Cardiac muscle cell (in vitro differentiated cells and primary cell): Measurements from ENCODE around the gene TERB1. TPM values are rescaled to one million over a fixed set of nuclear protein-coding genes. Genes with fewer than 3 reads are reported as not detected.

Experiments
- DNase-seq, 2 donors: peaks; one replicate each; pipeline versions ENCODE4 v3.0.0 to v3.0.0-alpha.2; 2010 to 2017; ENCODE audit warnings: low read depth in 1 of 2, low spot score in 1 of 2
- H3K27ac ChIP-seq: fragments of 200-600 bp; sonication (generic); 2 replicates; pipeline ENCODE4 v1.5.1; 2016
- H3K27me3 ChIP-seq: fragments of 200-600 bp; sonication (generic); 2 replicates; pipeline ENCODE4 v1.6.0; 2016; ENCODE audit warnings: control low read depth
- H3K36me3 ChIP-seq: fragments of 200-600 bp; sonication (generic); 2 replicates; pipeline ENCODE4 v1.5.1; 2016; ENCODE audit warnings: control low read depth
- H3K4me1 ChIP-seq: fragments of 200-600 bp; sonication (generic); 2 replicates; pipeline ENCODE4 v1.8.1; 2017; ENCODE audit warnings: low read depth, mild to moderate bottlenecking, mixed run types
- H3K4me3 ChIP-seq: fragments of 200-600 bp; sonication (generic); 2 replicates; pipeline ENCODE4 v1.5.1; 2016; ENCODE audit warnings: mild to moderate bottlenecking
- H3K9me3 ChIP-seq: fragments of 200-600 bp; sonication (generic); 2 replicates; pipeline ENCODE4 v1.5.1; 2017; ENCODE audit warnings: low read depth, mild to moderate bottlenecking, control low read depth
- CTCF ChIP-seq: IDR thresholded peaks from 2 replicates; pipeline ENCODE4 v1.5.1; 2012; ENCODE audit warnings: low read depth, mild to moderate bottlenecking, low read length
- polyA plus RNA-seq: library from polyadenylated mRNA; unstranded; fragments of >200 nt; fragmentation: Nextera tagmentation; extraction: Ambion mirVana; gene quantifications from 2 replicates; pipeline ENCODE4 v1.2.1, GENCODE V29; 2016
- total RNA-seq: library from RNA; depleted of rRNA; stranded (reverse); fragments of >200 nt; gene quantifications from 2 replicates; pipeline ENCODE4 v1.2.3, GENCODE V29; 2016

Gene TERB1
- total and polyA plus RNA-seq, 2 experiments from 2014 or later = not detected

- DNase-seq = no peak
- H3K27ac ChIP-seq = no peak overlapping the region
- H3K4me1 ChIP-seq = no peaks in the 10 kb centered on the region
- no peak overlapping the region for H3K4me3 ChIP-seq
- no peak for TF ChIP-seq CTCF
- H3K36me3 ChIP-seq = no peaks in the 10 kb centered on the region
- no peaks in the 10 kb centered on the region for H3K27me3 ChIP-seq
- H3K9me3 ChIP-seq = no peaks in the 10 kb centered on the region
Observed at GRCh38 chr16:66714062-66714461, 87.3 kb downstream of the TERB1 start.

DNA sequence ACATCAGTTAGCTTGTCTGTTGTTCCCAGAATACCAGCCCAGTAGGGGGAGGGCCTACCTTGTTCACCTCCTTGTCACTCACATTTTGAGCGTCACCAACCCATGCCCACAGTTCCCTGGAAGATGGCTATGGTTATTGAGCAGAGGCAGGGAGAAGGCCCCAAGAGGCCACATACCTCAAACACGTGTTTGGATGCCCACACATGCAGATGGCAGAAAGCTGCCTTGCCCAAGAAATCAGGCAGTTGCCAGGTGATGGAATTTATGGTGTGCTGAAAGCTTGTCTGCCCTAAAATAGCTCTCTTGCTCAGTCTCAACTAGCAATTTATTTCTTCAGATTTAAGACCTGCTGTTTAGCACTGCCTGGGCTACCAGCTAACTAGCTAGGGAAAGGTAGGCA, 88.3 kb downstream of the TERB1 start:
- Histone ChIP-seq H3K4me1 (no peaks in the 10 kb centered on the region), H3K27me3 (no peaks in the 10 kb centered on the region), H3K4me3 (no peak overlapping the region), H3K9me3 (no peaks in the 10 kb centered on the region), H3K27ac (peak overlapping the region; percentile 8), H3K36me3 (no peaks in the 10 kb centered on the region)
- DNase-seq = no peak
- TF ChIP-seq CTCF = no peak

DNA sequence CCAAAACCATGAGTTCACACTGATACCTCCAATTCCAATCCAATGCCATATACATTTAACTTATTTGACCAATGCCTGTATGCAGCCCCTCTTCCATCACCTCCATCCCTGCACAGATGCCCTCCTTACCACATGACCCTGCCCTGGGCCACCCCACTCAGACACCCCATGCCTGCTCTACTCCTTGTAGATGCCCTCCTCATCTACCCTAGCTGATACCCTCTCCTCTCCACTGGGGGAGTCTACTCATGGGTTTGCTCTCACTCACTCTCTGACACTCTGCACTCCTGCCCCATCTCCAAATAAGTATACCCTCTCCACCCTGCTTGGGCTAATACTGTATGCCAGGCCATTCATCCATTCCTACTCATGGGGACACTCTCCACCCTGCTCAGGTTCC, 88.9 kb downstream of the TERB1 start:
- Histone ChIP-seq H3K36me3 (no peaks in the 10 kb centered on the region), H3K4me1 (peaks cover 1% of the 10 kb centered on the region), H3K27ac (no peak overlapping the region), H3K4me3 (no peak overlapping the region), H3K27me3 (no peaks in the 10 kb centered on the region), H3K9me3 (no peaks in the 10 kb centered on the region)
- DNase-seq = no peak
- TF ChIP-seq CTCF = no peak

GRCh38 chr16:66711581-66711980, 89.8 kb downstream of the TERB1 start:
- Histone ChIP-seq H3K36me3 (no peaks in the 10 kb centered on the region), H3K4me1 (peaks cover 6% of the 10 kb centered on the region), H3K27me3 (no peaks in the 10 kb centered on the region), H3K27ac (no peak overlapping the region), H3K9me3 (no peaks in the 10 kb centered on the region), H3K4me3 (no peak overlapping the region)
- no peak for TF ChIP-seq CTCF
- no peak for DNase-seq

DNA sequence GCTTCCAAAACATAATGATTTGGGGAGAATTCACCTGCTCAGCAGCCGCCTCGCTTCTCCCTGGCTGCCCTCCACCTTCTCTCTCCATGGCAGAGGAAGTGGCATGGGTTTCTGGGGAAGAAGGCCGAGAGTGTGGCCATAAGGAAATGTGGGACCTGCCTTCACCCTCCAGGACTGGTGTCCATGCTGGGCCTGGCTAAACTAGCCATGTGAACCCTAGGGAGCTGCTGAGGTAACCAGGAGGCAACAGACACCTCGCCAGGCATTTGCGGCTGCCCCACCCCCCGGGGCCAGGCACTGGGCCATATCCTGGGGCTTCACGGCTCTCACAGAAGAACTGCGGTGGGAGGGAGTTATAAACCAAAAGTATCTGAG, 94.9 kb downstream of the TERB1 start:
- no peak for DNase-seq
- Histone ChIP-seq H3K4me1 (peaks cover 6% of the 10 kb centered on the region), H3K4me3 (no peak overlapping the region), H3K36me3 (no peaks in the 10 kb centered on the region), H3K27me3 (no peaks in the 10 kb centered on the region), H3K27ac (no peak overlapping the region), H3K9me3 (no peaks in the 10 kb centered on the region)
- no peak for TF ChIP-seq CTCF

GRCh38 chr16:66705790-66706505, 95.4 kb downstream of the TERB1 start:
- Histone ChIP-seq H3K9me3 (no peaks in the 10 kb centered on the region), H3K4me1 (peaks cover 6% of the 10 kb centered on the region), H3K27ac (no peak overlapping the region), H3K4me3 (no peak overlapping the region), H3K36me3 (no peaks in the 10 kb centered on the region), H3K27me3 (no peaks in the 10 kb centered on the region)
- TF ChIP-seq CTCF = no peak
- peak in 1 of 2 donors; percentile 58 for DNase-seq
